Measurements from ENCODE around the gene GRIK4.

GRIK4 gene

DNA sequence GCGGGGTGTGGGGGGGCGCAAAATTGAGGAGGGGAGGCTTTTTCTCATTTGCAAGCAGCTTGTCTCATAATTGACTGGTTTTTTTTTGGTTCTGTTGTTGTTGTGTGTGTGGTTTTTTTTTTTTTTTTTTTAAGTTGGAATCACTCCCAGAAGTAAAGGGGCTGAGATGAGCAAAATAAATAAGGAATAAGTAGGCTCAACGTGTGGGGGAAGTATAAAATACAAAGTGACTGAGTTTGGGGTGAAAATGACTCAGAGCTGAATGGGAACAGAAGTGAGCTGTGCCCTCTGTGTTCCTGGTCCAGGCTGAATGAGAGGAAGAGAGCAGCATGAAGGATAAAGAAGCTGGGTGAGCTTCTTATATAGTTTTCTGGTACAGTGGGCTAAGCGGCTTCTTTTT, 90.0 kb downstream of the GRIK4 start:
- no peak for DNase-seq (ENCODE audit: extremely low read depth, low read depth)
- TF ChIP-seq CTCF (IDR thresholded peaks at IDR 0.05; ENCODE audit: low read depth, low read length): no peak

- DNase-seq (ENCODE audit: extremely low read depth, low read depth): no peak
Measured at GRCh38 chr11:120603071-120603470, 91.5 kb downstream of the GRIK4 start.

GRCh38 chr11:120605469-120605868, 93.9 kb downstream of the GRIK4 start:
- no peak for DNase-seq (ENCODE audit: extremely low read depth, low read depth)

More at GRCh38 chr11:120603071-120603470, 91.5 kb downstream of the GRIK4 start:
- no peak for TF ChIP-seq CTCF (IDR thresholded peaks at IDR 0.05; ENCODE audit: low read depth, low read length)

GRCh38 chr11:120606211-120607010, 94.9 kb downstream of the GRIK4 start:
- DNase-seq (ENCODE audit: extremely low read depth, low read depth): no peak
- no peak for TF ChIP-seq CTCF (IDR thresholded peaks at IDR 0.05; ENCODE audit: low read depth, low read length)

More at GRCh38 chr11:120605469-120605868, 93.9 kb downstream of the GRIK4 start:
- TF ChIP-seq CTCF (IDR thresholded peaks at IDR 0.05; ENCODE audit: low read depth, low read length): no peak

DNA sequence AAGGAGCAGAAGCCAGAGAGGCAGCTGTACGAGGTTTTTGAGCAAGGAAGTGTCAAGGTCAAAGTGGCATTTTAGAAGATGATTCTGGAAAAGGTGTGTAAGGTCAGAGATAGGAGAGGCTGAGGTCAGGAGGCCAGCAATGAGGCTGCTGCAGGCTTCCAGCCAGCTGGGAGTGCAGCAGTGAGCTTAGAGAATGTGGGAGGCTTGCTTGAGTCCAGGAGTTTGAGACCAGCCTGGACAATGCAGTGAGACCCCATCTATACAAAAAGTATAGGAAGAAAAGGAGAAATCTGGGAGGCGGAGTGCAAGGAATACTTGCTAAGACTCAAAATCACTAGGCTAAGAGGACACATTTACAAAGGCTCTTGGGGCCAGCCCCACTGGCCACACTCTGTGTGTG, 96.5 kb downstream of the GRIK4 start:
- TF ChIP-seq CTCF (IDR thresholded peaks at IDR 0.05; ENCODE audit: low read depth, low read length): no peak
- DNase-seq (ENCODE audit: extremely low read depth, low read depth): no peak

DNA sequence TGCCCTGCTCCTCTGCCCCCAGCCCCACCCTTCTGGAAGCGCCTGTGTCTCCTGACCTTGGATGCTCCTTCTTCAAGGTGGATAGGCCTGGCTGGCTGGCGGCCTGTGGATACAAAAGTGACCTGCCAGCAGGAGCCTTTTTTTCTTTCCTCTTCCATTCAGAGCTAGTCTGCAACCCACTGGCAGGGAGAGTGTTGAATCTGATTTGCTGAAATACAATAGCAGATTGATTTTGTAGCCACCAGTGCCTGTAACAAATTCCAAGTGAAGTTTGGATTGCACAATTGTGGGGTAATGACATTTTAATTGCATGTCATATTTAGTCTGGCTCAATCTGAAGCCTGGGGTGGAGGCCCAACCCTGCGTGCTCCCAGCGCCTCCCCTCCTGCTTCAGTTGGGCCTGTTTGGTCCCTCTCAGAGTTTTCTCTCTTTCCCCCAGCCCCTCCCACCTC, 97.2 kb downstream of the GRIK4 start:
- no peak for TF ChIP-seq CTCF (IDR thresholded peaks at IDR 0.05; ENCODE audit: low read depth, low read length)
- DNase-seq (ENCODE audit: extremely low read depth, low read depth): peak; percentile 7

DNA sequence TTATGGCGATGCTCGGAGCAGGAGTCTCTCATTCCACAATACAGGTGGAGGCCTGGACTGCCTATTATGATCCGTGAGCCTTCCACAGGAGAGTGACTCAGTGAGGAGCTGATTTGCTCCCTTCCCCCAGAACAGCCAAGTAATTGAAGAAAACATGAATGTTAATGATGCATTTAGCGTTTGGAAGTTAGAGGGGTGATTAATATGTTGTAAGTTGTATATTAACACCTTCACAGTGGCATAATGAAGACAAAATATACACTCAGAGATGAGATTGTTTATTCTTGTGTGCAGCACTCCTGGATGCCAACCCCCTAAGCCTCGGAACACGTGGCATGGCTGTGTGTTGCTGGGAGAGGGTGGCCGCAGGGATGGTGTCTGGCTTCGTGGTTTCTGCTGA, 98.6 kb downstream of the GRIK4 start:
- no peak for TF ChIP-seq CTCF (IDR thresholded peaks at IDR 0.05; ENCODE audit: low read depth, low read length)

More for the DNA sequence above, 98.6 kb downstream of the GRIK4 start:
- no peak for DNase-seq (ENCODE audit: extremely low read depth, low read depth)
